Hepatocyte (in vitro differentiated cells): ENCODE data around the gene CLCN4. TPM values are rescaled to one million over a fixed set of nuclear protein-coding genes. Genes with fewer than 3 reads are reported as not detected.

Source experiments
- DNase-seq: peaks from one replicate; pipeline ENCODE4 v3.0.0-alpha.2; 2016; ENCODE audit warnings: low spot score
- H2AFZ ChIP-seq: fragments of 200-600 bp; sonication (generic); 2 replicates; pipeline ENCODE4 v1.6.0; 2016; ENCODE audit warnings: antibody characterized with exemption, mild to moderate bottlenecking
- H3K27ac ChIP-seq: fragments of 200-600 bp; sonication (generic); 2 replicates; pipeline ENCODE4 v1.5.1; 2016; ENCODE audit warnings: mild to moderate bottlenecking
- H3K27me3 ChIP-seq: fragments of 200-600 bp; sonication (generic); 2 replicates; pipeline ENCODE4 v1.6.1; 2016
- H3K36me3 ChIP-seq: fragments of 200-600 bp; sonication (generic); replicated peaks from 2 replicates; pipeline ENCODE4 v1.5.1; 2016; ENCODE audit warnings: low read depth; ENCODE audit not compliant: insufficient read depth
- H3K4me1 ChIP-seq: fragments of 200-600 bp; sonication (generic); 2 replicates; pipeline ENCODE4 v1.5.1; 2016; ENCODE audit warnings: mild to moderate bottlenecking, moderate library complexity; ENCODE audit not compliant: insufficient read depth
- H3K4me2 ChIP-seq: fragments of 200-600 bp; sonication (generic); 2 replicates; pipeline ENCODE4 v1.6.0; 2016
- H3K4me3 ChIP-seq: fragments of 200-600 bp; sonication (generic); 2 replicates; pipeline ENCODE4 v1.5.1; 2016; ENCODE audit warnings: mild to moderate bottlenecking
- H3K79me2 ChIP-seq: fragments of 200-600 bp; sonication (generic); 2 replicates; pipeline ENCODE4 v1.6.0; 2017; ENCODE audit warnings: mild to moderate bottlenecking
- H3K9me2 ChIP-seq: fragments of 200-600 bp; sonication (generic); replicated peaks from 2 replicates; pipeline ENCODE4 v1.6.0; 2017; ENCODE audit warnings: mild to moderate bottlenecking; ENCODE audit not compliant: insufficient read depth
- H3K9me3 ChIP-seq: fragments of 200-600 bp; sonication (generic); 2 replicates; pipeline ENCODE4 v1.5.1; 2016; ENCODE audit warnings: low read depth, mild to moderate bottlenecking
- H4K20me1 ChIP-seq: fragments of 200-600 bp; sonication (generic); 2 replicates; pipeline ENCODE4 v1.6.0; 2016; ENCODE audit warnings: mild to moderate bottlenecking; ENCODE audit not compliant: insufficient read depth, poor library complexity, severe bottlenecking
- CTCF ChIP-seq: fragments of 200-600 bp; sonication (generic); IDR thresholded peaks from 2 replicates; pipeline ENCODE4 v1.5.1; 2016; ENCODE audit warnings: antibody characterized with exemption, mild to moderate bottlenecking; ENCODE audit not compliant: poor library complexity
- EZH2 ChIP-seq: fragments of 200-600 bp; sonication (generic); IDR thresholded peaks from 2 replicates; pipeline ENCODE4 v1.6.1; 2016; ENCODE audit warnings: antibody characterized with exemption, mild to moderate bottlenecking, borderline replicate concordance
- EZH2phosphoT487 ChIP-seq: fragments of 200-600 bp; sonication (generic); IDR thresholded peaks from one replicate; pipeline ENCODE4 v1.6.1; 2018; ENCODE audit warnings: antibody characterized with exemption, mild to moderate bottlenecking, low read depth, moderate library complexity; ENCODE audit not compliant: unreplicated experiment, severe bottlenecking
- WGBS: methylation state at CpG from one replicate; pipeline ENCODE4 v1.1.6; 2016; ENCODE audit warnings: low lambda C conversion rate; ENCODE audit errors: missing lambda C conversion rate; 5-methylcytosine and 5-hydroxymethylcytosine counted together
- polyA plus RNA-seq: library from polyadenylated mRNA; unstranded; fragments of >200 nt; fragmentation: Nextera tagmentation; extraction: Ambion mirVana; gene quantifications from 2 replicates; pipeline ENCODE4 v1.2.1, GENCODE V29; 2016
- total RNA-seq: library from RNA; depleted of rRNA; stranded (reverse); fragments of >200 nt; gene quantifications from 2 replicates; pipeline ENCODE4 v1.2.3, GENCODE V29; 2014

The CLCN4 gene
- total and polyA plus RNA-seq, 2 experiments from 2014 or later: 2.2 to 3.8 TPM

GRCh38 chrX:10155137-10155536, 1.6 kb upstream of the CLCN4 start:
- H3K4me1 ChIP-seq: peaks cover 3% of the 10 kb centered on the region
- 68% methylated on average over 4 of the region's 4 CpGs for WGBS

GRCh38 chrX:10157032-10157341, 212 bp downstream of the CLCN4 start:
- no peaks in the 10 kb centered on the region for H4K20me1 ChIP-seq
- no peak for DNase-seq
- peak overlapping the region; percentile 11 for H3K4me3 ChIP-seq
- H3K9me2 ChIP-seq: no peaks in the 10 kb centered on the region
- TF ChIP-seq EZH2phosphoT487 (no peak), CTCF (no peak), EZH2 (no peak)
- H3K9me3 ChIP-seq: no peaks in the 10 kb centered on the region
- no peaks in the 10 kb centered on the region for H3K36me3 ChIP-seq
- H2AFZ ChIP-seq: peak overlapping the region; percentile 50
- no peaks in the 10 kb centered on the region for H3K79me2 ChIP-seq
- H3K27ac ChIP-seq: peak overlapping the region; percentile 86
- H3K4me2 ChIP-seq: peak overlapping the region; percentile 79
- H3K4me1 ChIP-seq: peaks cover 3% of the 10 kb centered on the region
- H3K27me3 ChIP-seq: no peaks in the 10 kb centered on the region
- WGBS: 38% methylated on average over 7 of the region's 7 CpGs

More at GRCh38 chrX:10155137-10155536, 1.6 kb upstream of the CLCN4 start:
- Histone ChIP-seq H3K27me3 (no peaks in the 10 kb centered on the region), H2AFZ (no peak overlapping the region), H4K20me1 (no peaks in the 10 kb centered on the region), H3K36me3 (no peaks in the 10 kb centered on the region), H3K79me2 (no peaks in the 10 kb centered on the region), H3K9me3 (no peaks in the 10 kb centered on the region), H3K4me3 (no peak overlapping the region), H3K27ac (no peak overlapping the region), H3K9me2 (no peaks in the 10 kb centered on the region), H3K4me2 (no peak overlapping the region)
- TF ChIP-seq CTCF: no peak
- no peak for TF ChIP-seq EZH2phosphoT487
- TF ChIP-seq EZH2: no peak
- DNase-seq: no peak

- Histone ChIP-seq H3K4me2 (peak overlapping the region; percentile 79), H3K27me3 (no peaks in the 10 kb centered on the region), H3K79me2 (no peaks in the 10 kb centered on the region), H3K9me2 (no peaks in the 10 kb centered on the region), H3K27ac (peak overlapping the region; percentile 86), H3K4me1 (peaks cover 3% of the 10 kb centered on the region), H3K36me3 (no peaks in the 10 kb centered on the region), H2AFZ (peak overlapping the region; percentile 50), H3K9me3 (no peaks in the 10 kb centered on the region), H4K20me1 (no peaks in the 10 kb centered on the region), H3K4me3 (no peak overlapping the region)
- DNase-seq: no peak
- no peak for TF ChIP-seq EZH2phosphoT487
- 51% methylated on average over 3 of the region's 3 CpGs for WGBS
These were observed 768 bp downstream of the CLCN4 start for GRCh38 chrX:10157543-10157942.

- no peaks in the 10 kb centered on the region for H3K9me3 ChIP-seq
- 38% methylated on average over 54 of the region's 64 CpGs for WGBS
- no peak overlapping the region for H3K4me3 ChIP-seq
- H3K27me3 ChIP-seq: no peaks in the 10 kb centered on the region
- H2AFZ ChIP-seq: no peak overlapping the region
- H3K4me1 ChIP-seq: peaks cover 3% of the 10 kb centered on the region
- H3K4me2 ChIP-seq: peak overlapping the region; percentile 79
- no peak for TF ChIP-seq EZH2phosphoT487
- no peak for TF ChIP-seq CTCF
- no peak for TF ChIP-seq EZH2
- H3K79me2 ChIP-seq: no peaks in the 10 kb centered on the region
- H3K27ac ChIP-seq: no peak overlapping the region
- DNase-seq: peak; percentile 49
- no peaks in the 10 kb centered on the region for H3K9me2 ChIP-seq
- H3K36me3 ChIP-seq: no peaks in the 10 kb centered on the region
- no peaks in the 10 kb centered on the region for H4K20me1 ChIP-seq
These were observed 1.7 kb downstream of the CLCN4 start for GRCh38 chrX:10158279-10159144.
